ENCODE measurements around the gene C21orf58.

DNA sequence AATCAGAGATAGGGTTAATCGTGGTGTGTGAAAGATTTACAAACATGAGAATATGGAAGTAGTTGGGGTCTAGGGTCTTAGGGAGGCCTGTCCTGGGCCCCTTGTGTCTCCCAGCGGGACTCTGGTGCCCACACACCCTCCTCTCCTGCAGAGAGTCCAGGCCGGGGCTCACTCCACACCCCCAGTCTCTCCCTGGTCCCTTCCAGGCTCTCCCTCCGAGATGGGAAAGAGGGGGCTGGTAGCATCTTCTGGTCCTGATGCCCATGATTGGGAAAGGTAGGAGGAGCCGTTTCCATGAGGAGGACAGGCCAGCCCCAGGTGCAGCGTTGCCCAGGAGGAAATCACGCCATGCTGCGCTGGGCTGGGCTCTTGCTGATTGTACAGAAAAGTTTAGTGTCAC is 26.9 kb upstream of the C21orf58 start:
- no peak for TF ChIP-seq POLR2A (IDR thresholded peaks at IDR 0.05)
- TF ChIP-seq, protein P1, sequence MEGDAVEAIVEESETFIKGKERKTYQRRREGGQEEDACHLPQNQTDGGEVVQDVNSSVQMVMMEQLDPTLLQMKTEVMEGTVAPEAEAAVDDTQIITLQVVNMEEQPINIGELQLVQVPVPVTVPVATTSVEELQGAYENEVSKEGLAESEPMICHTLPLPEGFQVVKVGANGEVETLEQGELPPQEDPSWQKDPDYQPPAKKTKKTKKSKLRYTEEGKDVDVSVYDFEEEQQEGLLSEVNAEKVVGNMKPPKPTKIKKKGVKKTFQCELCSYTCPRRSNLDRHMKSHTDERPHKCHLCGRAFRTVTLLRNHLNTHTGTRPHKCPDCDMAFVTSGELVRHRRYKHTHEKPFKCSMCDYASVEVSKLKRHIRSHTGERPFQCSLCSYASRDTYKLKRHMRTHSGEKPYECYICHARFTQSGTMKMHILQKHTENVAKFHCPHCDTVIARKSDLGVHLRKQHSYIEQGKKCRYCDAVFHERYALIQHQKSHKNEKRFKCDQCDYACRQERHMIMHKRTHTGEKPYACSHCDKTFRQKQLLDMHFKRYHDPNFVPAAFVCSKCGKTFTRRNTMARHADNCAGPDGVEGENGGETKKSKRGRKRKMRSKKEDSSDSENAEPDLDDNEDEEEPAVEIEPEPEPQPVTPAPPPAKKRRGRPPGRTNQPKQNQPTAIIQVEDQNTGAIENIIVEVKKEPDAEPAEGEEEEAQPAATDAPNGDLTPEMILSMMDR (IDR thresholded peaks at IDR 0.05), result no peak
